GM13976 (cell line): Measurements from ENCODE around the gene TNFRSF1A.

Experiments
- DNase-seq: peaks from one replicate; pipeline ENCODE4 v3.0.0; 2012; ENCODE audit warnings: low spot score
- in situ Hi-C: fragments of 300-500 bp; cut with MboI; formaldehyde crosslinking; loops from one replicate; pipeline ENCODE4 v1.12.0; 2022; ENCODE audit warnings: low sequenced_read_pairs, mixed read lengths, inconsistent platforms; ENCODE audit not compliant: unreplicated experiment
- TF ChIP-seq, protein P1 (sequence below): IDR thresholded peaks from 2 replicates; pipeline ENCODE4 v1.5.1; 2012; ENCODE audit warnings: borderline replicate concordance, mild to moderate bottlenecking; ENCODE audit not compliant: insufficient read depth; ENCODE audit errors: extremely low read depth, missing control alignments, control extremely low read depth

TNFRSF1A gene

DNA sequence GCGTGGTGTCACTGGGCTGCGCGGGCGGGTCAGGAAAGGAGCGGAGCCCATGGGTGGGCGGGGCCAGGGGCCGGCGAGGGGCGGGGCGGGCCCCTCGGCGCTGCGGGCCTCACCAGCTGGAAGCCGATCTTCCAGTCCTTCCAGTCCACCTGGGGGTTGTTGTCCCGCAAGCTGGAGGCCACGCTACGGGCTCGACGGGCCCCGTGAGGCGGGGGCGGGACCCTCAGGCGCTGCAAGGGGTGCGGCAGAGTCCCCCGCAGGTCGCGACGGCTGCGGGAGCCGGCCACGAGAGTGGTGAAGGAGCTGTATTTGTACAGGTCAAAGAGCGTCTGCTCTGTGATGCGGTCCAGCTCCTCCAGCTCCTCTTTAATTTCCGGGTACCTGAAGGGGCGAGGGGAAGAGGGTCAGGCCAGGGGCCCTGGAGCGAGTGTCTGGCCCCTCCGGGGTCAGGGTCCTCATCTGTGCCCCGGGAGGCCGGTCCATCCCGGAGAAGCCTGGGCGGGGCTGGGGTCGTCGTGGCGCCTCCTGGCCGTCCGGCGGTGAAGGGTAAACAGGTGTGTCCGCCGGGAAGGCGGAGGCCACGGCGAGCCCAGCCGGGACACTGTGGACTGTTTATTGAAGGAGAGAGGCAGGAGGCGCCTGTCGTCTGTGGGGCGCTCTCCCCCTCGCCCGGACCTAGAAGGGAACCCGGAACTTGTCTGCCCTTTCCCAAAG, 21.6 kb upstream of the TNFRSF1A start:
- DNase-seq: peak; percentile 87
- TF ChIP-seq, protein P1, sequence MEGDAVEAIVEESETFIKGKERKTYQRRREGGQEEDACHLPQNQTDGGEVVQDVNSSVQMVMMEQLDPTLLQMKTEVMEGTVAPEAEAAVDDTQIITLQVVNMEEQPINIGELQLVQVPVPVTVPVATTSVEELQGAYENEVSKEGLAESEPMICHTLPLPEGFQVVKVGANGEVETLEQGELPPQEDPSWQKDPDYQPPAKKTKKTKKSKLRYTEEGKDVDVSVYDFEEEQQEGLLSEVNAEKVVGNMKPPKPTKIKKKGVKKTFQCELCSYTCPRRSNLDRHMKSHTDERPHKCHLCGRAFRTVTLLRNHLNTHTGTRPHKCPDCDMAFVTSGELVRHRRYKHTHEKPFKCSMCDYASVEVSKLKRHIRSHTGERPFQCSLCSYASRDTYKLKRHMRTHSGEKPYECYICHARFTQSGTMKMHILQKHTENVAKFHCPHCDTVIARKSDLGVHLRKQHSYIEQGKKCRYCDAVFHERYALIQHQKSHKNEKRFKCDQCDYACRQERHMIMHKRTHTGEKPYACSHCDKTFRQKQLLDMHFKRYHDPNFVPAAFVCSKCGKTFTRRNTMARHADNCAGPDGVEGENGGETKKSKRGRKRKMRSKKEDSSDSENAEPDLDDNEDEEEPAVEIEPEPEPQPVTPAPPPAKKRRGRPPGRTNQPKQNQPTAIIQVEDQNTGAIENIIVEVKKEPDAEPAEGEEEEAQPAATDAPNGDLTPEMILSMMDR: no peak
- in situ Hi-C loops: no loop called here

DNA sequence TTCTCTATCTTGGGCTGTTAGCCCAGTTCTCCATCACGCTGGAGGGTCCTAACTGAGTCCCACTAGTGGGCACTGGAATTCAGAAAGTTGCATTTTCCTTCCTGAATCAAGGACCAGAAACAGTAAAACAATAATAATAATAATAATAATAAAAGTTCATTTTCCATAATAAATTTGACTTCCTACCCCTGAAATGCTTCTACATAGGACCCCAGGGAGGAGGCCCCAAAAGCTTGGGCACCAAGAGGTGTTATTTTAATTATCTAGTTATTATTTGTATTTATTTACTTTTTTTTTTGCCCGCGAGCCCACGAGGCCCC, 21.1 kb upstream of the TNFRSF1A start:
- in situ Hi-C loops: no loop called here
- TF ChIP-seq, protein P1: no peak
- no peak for DNase-seq

DNA sequence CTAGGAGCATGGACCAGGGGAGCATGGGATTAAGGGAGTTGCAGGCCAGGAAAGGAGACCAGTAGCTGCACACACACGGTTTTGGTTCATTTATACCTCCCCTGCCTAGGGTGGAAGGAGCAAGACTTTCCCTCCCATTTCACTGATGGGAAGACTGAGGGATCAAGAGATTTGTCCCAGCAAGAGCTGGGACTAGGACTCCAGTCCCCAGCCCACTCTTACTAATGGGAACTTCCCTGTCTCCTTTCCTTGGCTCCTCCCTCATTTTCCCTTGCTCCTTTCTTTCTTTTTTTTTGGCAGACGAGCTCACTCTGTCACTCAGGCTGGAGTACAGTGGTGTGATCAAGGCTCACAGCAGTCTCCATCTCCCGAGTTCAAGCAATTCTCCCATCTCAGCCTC, 20.5 kb upstream of the TNFRSF1A start:
- in situ Hi-C loops: no loop called here
- TF ChIP-seq, protein P1: no peak
- no peak for DNase-seq

DNA sequence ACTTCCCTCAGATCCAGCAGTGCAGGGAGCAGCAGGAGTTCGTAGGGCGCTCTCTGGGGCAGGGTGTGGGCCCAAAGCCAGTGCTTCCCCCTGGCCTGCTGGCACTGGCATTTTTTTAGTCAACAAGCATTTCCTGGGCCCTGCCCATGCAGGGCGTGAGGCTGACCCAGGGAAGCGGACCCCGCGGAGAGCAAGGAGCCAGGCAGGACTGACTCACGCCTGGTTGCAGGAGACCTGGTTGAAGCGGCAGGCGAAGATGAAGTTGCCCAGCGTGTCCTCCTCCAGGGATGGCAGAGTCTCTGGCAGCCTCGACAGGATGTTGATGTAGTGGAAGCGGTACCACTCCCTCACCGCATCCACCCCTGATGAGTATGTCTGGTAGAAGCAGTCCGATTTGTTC, 20.0 kb upstream of the TNFRSF1A start:
- in situ Hi-C loops: no loop called here
- no peak for DNase-seq
- TF ChIP-seq, protein P1: no peak

DNA sequence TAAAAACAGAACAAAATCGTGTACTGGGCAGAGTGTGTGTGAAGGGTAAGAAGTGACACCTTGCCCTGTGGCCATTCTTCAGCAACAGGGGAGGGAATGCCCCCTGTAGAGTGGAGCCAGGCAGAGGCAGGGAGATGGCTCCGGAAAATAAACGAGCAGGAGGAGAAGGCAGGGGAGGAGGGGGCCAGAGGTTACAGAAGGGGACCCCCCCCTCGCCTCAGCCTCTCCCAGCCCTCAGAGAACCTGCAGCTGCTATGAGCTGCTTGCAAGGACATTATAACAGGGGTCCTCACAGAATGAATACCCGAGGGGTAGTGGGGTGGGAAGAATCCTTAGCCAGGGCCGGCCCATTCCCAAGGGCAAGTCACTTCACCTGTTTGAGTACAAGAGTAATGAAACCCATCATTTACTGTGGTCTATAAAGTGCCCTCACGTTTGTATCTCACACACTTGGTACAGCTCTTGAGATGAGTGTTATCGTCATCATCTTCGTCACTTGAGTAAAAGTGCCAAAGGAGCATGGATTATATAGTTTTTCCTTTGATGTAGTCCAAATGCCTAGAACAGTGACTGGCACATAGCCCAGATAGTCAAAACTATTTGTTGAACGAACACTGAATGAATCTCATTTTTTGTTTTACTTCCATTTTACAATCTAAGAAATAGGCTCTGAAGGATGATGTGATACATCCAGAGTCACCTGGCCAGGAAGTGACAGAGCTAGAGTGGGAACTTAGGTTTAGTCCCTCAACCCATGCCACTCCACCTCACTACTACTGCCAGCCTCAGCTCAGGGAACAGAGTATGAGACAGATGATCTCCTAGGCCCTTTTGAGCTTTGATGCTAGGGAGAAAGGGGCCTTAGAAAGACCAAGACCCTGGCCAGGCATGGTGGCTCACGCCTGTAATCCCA, 19.0 kb upstream of the TNFRSF1A start:
- in situ Hi-C loops: no loop called here
- TF ChIP-seq, protein P1: no peak
- DNase-seq: no peak

DNA sequence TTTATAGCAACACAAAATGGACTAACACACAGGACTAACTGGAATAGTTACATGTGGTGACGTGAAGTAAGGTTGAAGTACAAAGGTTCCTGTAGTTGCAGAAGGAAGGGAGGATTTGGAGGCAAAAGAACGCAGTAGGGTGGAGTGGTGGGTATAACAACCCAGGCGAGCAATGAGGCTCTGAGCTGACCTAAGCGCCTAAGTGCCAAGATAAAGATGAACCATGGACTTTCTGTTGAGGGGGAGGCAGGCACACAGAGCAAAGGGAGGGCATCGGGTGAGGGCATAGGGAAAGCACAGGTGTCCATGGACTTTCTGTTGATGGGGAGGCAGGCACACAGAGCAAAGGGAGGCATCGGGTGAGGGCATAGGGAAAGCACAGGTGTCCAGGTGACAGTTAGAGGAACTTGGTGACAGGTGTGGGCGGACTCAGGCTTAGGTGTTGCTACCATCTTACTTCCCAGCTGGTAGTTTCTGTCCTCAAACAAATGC, 18.2 kb upstream of the TNFRSF1A start:
- in situ Hi-C loops: no loop called here
- TF ChIP-seq, protein P1: no peak
- no peak for DNase-seq
